Measurements from ENCODE around the gene ARHGAP33.

ARHGAP33 gene

GRCh38 chr19:35775298-35776101 lies at the start of gene ARHGAP33:
Gene ARHGAP33, plus strand, starts transcription at chr19:35775564. Its CDS starts 95 bp downstream, at chr19:35775659.
- peak; percentile 96 to 99 for DNase-seq (ENCODE audit: low read depth in 2 of 2)

- no peak for DNase-seq (ENCODE audit: low read depth in 2 of 2)
Observed at GRCh38 chr19:35727053-35727955, 48.1 kb upstream of the ARHGAP33 start.

- DNase-seq (ENCODE audit: low read depth in 2 of 2), result no peak
Observed at GRCh38 chr19:35727956-35728706, 47.2 kb upstream of the ARHGAP33 start.

GRCh38 chr19:35729021-35729420 lies 46.3 kb upstream of the ARHGAP33 start:
- no peak for DNase-seq (ENCODE audit: low read depth in 2 of 2)

GRCh38 chr19:35729763-35730162 lies 45.6 kb upstream of the ARHGAP33 start:
- DNase-seq (ENCODE audit: low read depth in 2 of 2), result no peak

- no peak for DNase-seq (ENCODE audit: low read depth in 2 of 2)
Observed at GRCh38 chr19:35730326-35730725, 45.0 kb upstream of the ARHGAP33 start.

GRCh38 chr19:35731353-35731752 lies 44.0 kb upstream of the ARHGAP33 start:
- no peak for DNase-seq (ENCODE audit: low read depth in 2 of 2)

GRCh38 chr19:35731779-35732405 lies 43.5 kb upstream of the ARHGAP33 start:
- DNase-seq (ENCODE audit: low read depth in 2 of 2), result no peak

GRCh38 chr19:35732540-35733179 lies 42.7 kb upstream of the ARHGAP33 start:
- DNase-seq (ENCODE audit: low read depth in 2 of 2), result no peak

GRCh38 chr19:35733180-35734125 lies 41.9 kb upstream of the ARHGAP33 start:
- no peak for DNase-seq (ENCODE audit: low read depth in 2 of 2)

GRCh38 chr19:35734273-35734672 lies 41.1 kb upstream of the ARHGAP33 start:
- no peak for DNase-seq (ENCODE audit: low read depth in 2 of 2)

GRCh38 chr19:35734889-35735288 lies 40.5 kb upstream of the ARHGAP33 start:
- no peak for DNase-seq (ENCODE audit: low read depth in 2 of 2)

- no peak for DNase-seq (ENCODE audit: low read depth in 2 of 2)
Observed at GRCh38 chr19:35736913-35737886, 38.2 kb upstream of the ARHGAP33 start.

GRCh38 chr19:35738021-35738886 lies 37.1 kb upstream of the ARHGAP33 start:
- DNase-seq (ENCODE audit: low read depth in 2 of 2), result no peak

GRCh38 chr19:35738887-35739229 lies 36.5 kb upstream of the ARHGAP33 start:
- no peak for DNase-seq (ENCODE audit: low read depth in 2 of 2)

GRCh38 chr19:35739275-35740107 lies 35.9 kb upstream of the ARHGAP33 start:
- DNase-seq (ENCODE audit: low read depth in 2 of 2), result no peak

GRCh38 chr19:35740108-35740422 lies 35.3 kb upstream of the ARHGAP33 start:
- DNase-seq (ENCODE audit: low read depth in 2 of 2), result no peak
